MCF 10A (cell line): Measurements from ENCODE around the gene ING5. TPM values are rescaled to one million over a fixed set of nuclear protein-coding genes. Genes with fewer than 3 reads are reported as not detected.

Experiments
- BruUV-seq: library from RNA; stranded (reverse); fragments of 400-500 nt; replicated peaks from 2 replicates; lab custom pipeline; 2021; lab: Mats Ljungman, UMichigan
- CTCF ChIA-PET: fragments of 300-600 bp; sonication (Branson Sonifier 250); formaldehyde crosslinking; extraction: SDS; loops from one replicate; lab custom pipeline; 2021; ENCODE audit warnings: antibody characterized with exemption, inconsistent platforms; lab: Yijun Ruan, JAX
- POLR2A ChIA-PET: fragments of 300-600, 350-650 bp; sonication (Branson Sonifier 250); formaldehyde crosslinking; extraction: SDS; loops from one replicate; lab custom pipeline; 2020; ENCODE audit warnings: antibody characterized with exemption, inconsistent platforms; lab: Yijun Ruan, JAX
- DNase-seq: peaks from one replicate; pipeline ENCODE4 v3.0.0-alpha.2; 2018; ENCODE audit not compliant: unreplicated experiment
- H3K27ac Mint-ChIP-seq: one replicate; pipeline ENCODE4 v1.8.0; 2022; ENCODE audit warnings: mild to moderate bottlenecking, low read depth, mixed read lengths; ENCODE audit not compliant: unreplicated experiment
- H3K27me3 Mint-ChIP-seq: one replicate; pipeline ENCODE4 v1.8.0; 2022; ENCODE audit warnings: mixed read lengths; ENCODE audit not compliant: insufficient read depth, unreplicated experiment
- H3K36me3 Mint-ChIP-seq: one replicate; pipeline ENCODE4 v1.8.0; 2022; ENCODE audit warnings: mild to moderate bottlenecking, moderate library complexity, mixed read lengths; ENCODE audit not compliant: insufficient read depth, unreplicated experiment
- H3K4me1 Mint-ChIP-seq: one replicate; pipeline ENCODE4 v1.8.0; 2022; ENCODE audit warnings: mixed read lengths; ENCODE audit not compliant: insufficient read depth, unreplicated experiment
- H3K4me3 Mint-ChIP-seq: one replicate; pipeline ENCODE4 v1.8.0; 2022; ENCODE audit warnings: mild to moderate bottlenecking, moderate library complexity, mixed read lengths; ENCODE audit not compliant: unreplicated experiment
- H3K9me3 Mint-ChIP-seq: one replicate; pipeline ENCODE4 v1.8.0; 2022; ENCODE audit warnings: mixed read lengths; ENCODE audit not compliant: unreplicated experiment
- CTCF ChIP-seq: fragments of 200-600 bp; IDR thresholded peaks from one replicate; pipeline ENCODE4 v1.8.0; 2022; ENCODE audit warnings: antibody characterized with exemption, mild to moderate bottlenecking; ENCODE audit not compliant: unreplicated experiment
- intact Hi-C: fragments of 100-400 bp; cut with micrococcal nuclease; formaldehyde crosslinking; loops from 2 replicates; pipeline ENCODE4 v1.14.1; 2022
- total RNA-seq: library from RNA; stranded (reverse); gene quantifications from 2 replicates; pipeline ENCODE4 v1.2.3, GENCODE V29; 2022

ING5 gene
- total RNA-seq, 1 experiment from 2014 or later: 35.5 TPM

DNA sequence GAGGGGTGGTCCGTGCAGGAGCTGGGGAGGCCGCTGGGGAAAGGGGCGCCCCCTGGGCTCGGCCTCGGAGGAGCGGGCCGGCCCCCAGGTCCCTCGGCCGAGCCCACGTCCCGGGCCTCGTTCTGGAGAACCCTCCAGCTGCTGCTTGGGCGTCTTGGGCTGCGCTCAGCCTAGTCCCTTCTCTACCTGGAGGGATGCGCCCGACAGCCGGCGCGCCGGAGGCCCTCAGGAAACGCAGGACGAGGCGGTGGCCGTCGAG lies 32.3 kb downstream of the ING5 start:
- H3K27me3 Mint-ChIP-seq: no peaks in the 10 kb centered on the region
- CTCF ChIA-PET: interaction anchor here (0.8 to 1.3 kb wide), 2 partner anchors 18 to 35 kb away, joined by 3 read pairs; no protein-coding TSS in a partner anchor
- TF ChIP-seq CTCF: no peak
- peaks cover 10% of the 10 kb centered on the region for H3K4me1 Mint-ChIP-seq
- H3K36me3 Mint-ChIP-seq: peaks cover 18% of the 10 kb centered on the region
- no peaks in the 10 kb centered on the region for H3K9me3 Mint-ChIP-seq
- H3K4me3 Mint-ChIP-seq: peak overlapping the region; percentile 71
- DNase-seq: no peak
- no peak overlapping the region for H3K27ac Mint-ChIP-seq
- no TSS peak for BruUV-seq
- POLR2A ChIA-PET: interaction anchor here (0.5 to 3.5 kb wide), 10 partner anchors 14 to 1173 kb away, joined by 3 to 33 read pairs (median 4); partner anchors contain the start of genes ATG4B, DTYMK, ING5 and THAP4
- intact Hi-C loops: loop anchor here (2.0 kb wide), 2 partner anchors 33 to 145 kb away; no protein-coding TSS in a partner anchor

DNA sequence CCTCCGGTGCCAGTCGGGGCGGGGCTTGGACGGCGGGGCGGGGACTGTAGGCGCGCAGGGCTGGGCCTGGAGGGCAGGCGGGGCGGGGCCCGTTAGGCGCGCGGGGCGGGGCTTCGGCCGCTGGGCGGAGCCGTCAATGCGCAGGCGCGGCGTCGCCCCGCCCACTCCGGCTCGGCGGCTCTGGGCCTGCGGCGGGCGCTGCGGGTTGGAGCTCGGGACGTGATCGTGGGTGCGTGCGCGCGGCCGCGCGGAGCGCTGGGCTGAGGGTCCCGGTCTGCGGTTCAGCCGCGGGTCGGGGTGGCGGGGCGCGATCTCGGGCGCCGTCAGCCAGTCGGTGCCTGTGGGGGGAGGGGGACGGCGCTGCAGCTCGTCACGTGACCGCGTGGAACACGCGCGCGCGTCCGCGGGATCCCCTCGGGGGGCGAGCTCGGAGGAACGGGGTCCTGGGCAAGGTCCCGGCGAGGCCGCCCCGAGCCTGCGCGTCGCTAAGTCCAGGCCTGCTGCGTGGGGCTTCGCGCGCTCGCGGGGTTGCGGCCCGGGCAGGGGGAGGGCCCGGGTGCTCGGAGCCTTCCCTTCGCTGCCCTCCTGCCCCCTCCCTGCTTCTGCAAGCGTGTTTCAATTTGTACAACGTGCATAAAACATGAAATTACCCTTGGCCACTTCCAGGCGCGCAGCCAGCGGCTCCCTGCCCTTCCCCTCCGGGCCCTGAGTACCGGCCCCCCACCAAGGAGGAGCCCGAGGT lies 32.8 kb downstream of the ING5 start, which contains the start of gene D2HGDH:
Gene D2HGDH, plus strand, starts transcription at position 164 of the 742 bp plus-strand sequence. CDS start 595 bp downstream, outside the sequence.
- Mint-ChIP-seq H3K4me1 (peaks cover 10% of the 10 kb centered on the region), H3K27me3 (no peaks in the 10 kb centered on the region), H3K36me3 (peaks cover 16% of the 10 kb centered on the region), H3K27ac (no peak within 1 kb of the TSS), H3K4me3 (peak within 1 kb of the TSS; percentile 71), H3K9me3 (no peaks in the 10 kb centered on the region)
- CTCF ChIA-PET: interaction anchor here (1.2 kb wide), 1 partner anchor 144 kb away, joined by 4 read pairs; no protein-coding TSS in a partner anchor
- intact Hi-C loops: loop anchor here (2.0 kb wide), 2 partner anchors 34 to 144 kb away; no protein-coding TSS in a partner anchor
- POLR2A ChIA-PET: interaction anchor here (0.5 to 3.5 kb wide), 12 partner anchors 15 to 225 kb away, joined by 3 to 33 read pairs (median 4); partner anchors contain the start of genes ATG4B, DTYMK, ING5 and THAP4
- BruUV-seq: no TSS peak
- no peak for TF ChIP-seq CTCF
- peak; percentile 85 for DNase-seq

- H3K9me3 Mint-ChIP-seq: no peaks in the 10 kb centered on the region
- H3K27ac Mint-ChIP-seq: no peak overlapping the region
- intact Hi-C loops: no loop called here
- H3K4me3 Mint-ChIP-seq: peak overlapping the region; percentile 71
- CTCF ChIA-PET: interaction anchor here (0.5 to 1.3 kb wide), 2 partner anchors 48 to 138 kb away, joined by 3 read pairs; no protein-coding TSS in a partner anchor
- no peak for DNase-seq
- TSS peak; percentile 18 for BruUV-seq
- H3K27me3 Mint-ChIP-seq: no peaks in the 10 kb centered on the region
- H3K4me1 Mint-ChIP-seq: peaks cover 12% of the 10 kb centered on the region
- peaks cover 12% of the 10 kb centered on the region for H3K36me3 Mint-ChIP-seq
- POLR2A ChIA-PET: no interaction called here
- TF ChIP-seq CTCF: no peak
Observed at GRCh38 chr2:241736111-241736510, 34.3 kb downstream of the ING5 start.

DNA sequence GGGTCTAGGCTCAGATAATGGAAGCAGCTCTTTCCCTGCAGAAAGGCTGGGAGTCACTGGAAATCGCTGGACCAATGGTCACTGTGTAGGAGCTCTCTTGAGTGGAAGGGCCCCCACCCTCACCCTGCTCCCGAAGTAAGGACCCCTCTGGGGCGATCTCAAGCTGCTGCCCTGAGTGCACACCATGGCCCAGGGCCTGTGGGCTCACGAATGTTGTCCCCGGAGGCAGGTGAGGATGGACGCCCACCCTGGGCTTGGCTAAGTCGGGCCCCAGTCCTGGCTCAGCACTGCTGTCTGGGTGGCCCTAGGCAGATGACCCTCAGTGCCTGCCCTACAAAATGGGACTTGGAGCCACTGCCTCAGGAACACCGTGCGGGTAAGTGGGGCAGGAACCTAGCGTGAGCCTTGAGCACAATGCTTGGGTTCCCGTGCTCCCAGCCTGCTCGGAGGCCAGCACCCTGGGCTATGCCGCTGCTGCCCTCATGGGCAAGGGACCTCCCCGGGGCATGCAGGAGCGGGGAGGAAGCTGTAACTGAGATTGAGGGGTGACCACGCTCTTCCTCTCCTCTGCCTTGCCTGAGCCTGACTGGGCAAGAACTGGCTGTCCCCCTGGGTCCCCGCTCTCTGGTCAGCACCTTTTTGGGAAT lies 36.3 kb downstream of the ING5 start:
- H3K36me3 Mint-ChIP-seq: peaks cover 22% of the 10 kb centered on the region
- intact Hi-C loops: no loop called here
- no peaks in the 10 kb centered on the region for H3K27me3 Mint-ChIP-seq
- CTCF ChIA-PET: interaction anchor here (0.7 kb wide), 1 partner anchor 21 kb away, joined by 4 read pairs; no protein-coding TSS in a partner anchor
- DNase-seq: no peak
- no peak for TF ChIP-seq CTCF
- BruUV-seq: no TSS peak
- POLR2A ChIA-PET: interaction anchor here (0.6 to 1.1 kb wide), 2 partner anchors 24 to 52 kb away, joined by 4 to 5 read pairs; partner anchors contain the start of gene DTYMK
- H3K27ac Mint-ChIP-seq: no peak overlapping the region
- peaks cover 15% of the 10 kb centered on the region for H3K4me1 Mint-ChIP-seq
- no peaks in the 10 kb centered on the region for H3K9me3 Mint-ChIP-seq
- H3K4me3 Mint-ChIP-seq: no peak overlapping the region
